Ammon's horn (tissue), 1 donor: Measurements from ENCODE around the gene ZFP92.
"Not testable (repeated sequence)": the region's sequence is repeated elsewhere in the genome, so short reads cannot be mapped to it uniquely, and the experiment has no call there.

Experiments
- DNase-seq: peaks from one replicate; pipeline ENCODE4 v3.0.0-alpha.2; 2016; ENCODE audit warnings: low spot score

Gene ZFP92, protein sequence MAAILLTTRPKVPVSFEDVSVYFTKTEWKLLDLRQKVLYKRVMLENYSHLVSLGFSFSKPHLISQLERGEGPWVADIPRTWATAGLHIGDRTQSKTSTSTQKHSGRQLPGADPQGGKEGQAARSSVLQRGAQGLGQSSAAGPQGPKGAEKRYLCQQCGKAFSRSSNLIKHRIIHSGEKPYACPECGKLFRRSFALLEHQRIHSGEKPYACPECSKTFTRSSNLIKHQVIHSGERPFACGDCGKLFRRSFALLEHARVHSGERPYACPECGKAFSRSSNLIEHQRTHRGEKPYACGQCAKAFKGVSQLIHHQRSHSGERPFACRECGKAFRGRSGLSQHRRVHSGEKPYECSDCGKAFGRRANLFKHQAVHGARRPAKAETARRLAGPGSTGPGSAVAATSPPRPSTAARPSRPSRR

DNA sequence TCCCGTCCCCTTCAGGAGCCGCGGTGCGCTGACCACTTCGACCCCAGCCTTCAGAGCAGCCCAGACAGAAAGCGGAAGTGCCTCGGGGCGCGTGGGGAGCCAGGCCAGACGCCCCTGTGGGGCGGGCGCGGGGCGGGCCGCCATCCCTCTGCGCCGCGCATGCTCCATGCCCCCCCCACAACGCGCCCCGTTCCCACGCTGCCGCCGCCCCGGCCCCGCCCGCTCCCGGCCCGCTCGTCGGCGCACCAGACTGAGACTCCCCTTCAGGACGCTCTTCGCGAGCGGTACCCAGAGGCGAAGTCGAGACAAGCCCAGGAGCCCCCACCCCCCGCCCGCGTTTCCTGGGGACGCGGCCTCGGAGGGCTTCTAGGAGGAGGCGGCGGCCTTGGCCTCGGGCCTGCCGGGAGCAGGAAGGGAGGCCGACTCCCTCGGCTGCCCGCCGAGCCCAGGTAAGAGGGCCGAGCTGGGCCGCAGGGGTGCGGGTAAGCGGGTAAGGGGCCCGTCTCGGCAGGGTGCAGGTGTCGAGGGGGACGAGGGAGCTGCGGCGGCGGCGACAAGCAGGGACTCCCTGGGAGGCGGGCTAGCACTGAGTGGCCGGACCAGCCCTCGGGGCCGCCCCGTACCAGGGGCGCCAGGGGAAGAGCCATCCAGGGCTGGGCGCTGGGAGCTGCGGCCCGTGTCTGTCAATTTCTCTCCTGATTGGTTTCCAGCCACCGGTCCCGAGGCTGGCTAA is at the start of gene ZFP92:
ZFP92 (plus strand) TSS at position 218 of the 733 bp plus-strand sequence. CDS start 6,851 bp downstream, outside the sequence.
- peak; percentile 19 for DNase-seq

DNA sequence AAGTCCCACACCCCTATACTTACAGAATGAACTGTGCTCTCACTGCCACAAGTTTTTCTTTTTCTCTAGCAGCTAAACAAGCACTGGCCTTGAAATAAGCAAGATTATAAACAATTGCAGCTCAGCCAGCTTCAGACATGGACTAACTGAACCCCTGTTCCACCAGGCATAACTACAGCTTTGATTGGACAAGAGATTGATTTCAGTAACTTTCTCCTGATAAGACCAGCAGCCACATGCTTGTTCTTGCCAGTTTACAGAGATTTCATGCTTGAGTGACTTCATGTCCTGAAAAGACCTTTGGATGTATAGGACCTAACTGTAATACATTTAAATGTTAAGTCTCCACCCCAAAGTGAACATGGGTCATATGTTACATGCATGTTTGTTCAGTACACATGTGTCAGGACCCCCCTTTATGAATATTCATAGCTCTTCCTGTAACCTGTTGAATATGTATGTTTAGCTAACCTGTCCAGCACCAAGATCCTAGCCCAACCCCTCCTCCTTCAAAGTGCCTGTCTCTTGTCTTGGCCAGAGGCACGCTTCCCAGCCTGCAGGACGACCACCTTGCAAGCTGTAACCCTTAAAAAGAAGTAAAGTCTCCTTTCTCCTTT is 49.4 kb upstream of the ZFP92 start:
- DNase-seq, result no peak

- DNase-seq, result no peak
Measured at GRCh38 chrX:153365670-153366069, 45.6 kb upstream of the ZFP92 start.

- no peak for DNase-seq
Measured at GRCh38 chrX:153366119-153366518, 45.2 kb upstream of the ZFP92 start.

DNA sequence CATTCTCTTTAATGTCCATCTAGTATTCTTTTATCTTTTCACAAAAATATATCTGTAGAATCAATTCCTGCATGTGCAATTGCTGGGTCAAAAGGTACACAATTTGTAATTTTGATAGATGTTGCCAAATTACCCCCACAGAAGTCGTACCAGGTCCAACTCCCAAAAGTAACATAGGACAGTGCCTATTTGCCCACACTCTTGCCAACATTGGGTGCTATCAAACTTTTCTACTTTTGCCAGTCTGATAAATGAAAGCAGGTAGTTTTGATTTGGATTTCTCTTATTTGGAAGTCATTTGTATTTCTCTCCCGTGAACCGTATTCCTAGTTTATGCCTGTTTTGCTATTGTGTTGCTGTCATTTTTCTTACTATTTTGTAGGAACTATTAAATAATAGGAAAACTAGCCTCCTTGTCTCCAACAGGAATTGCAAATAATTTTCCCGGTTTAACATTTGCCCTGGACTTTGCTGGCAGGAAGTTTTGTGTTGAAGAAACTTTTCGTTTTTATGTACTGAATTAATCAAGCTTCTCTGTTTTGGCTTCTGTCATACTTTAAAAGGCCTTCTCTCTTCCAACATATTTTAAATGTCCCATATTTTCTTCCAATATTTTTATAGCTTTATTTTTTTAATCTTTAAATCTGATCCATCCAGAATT is 44.3 kb upstream of the ZFP92 start:
- DNase-seq, result no peak

- no peak for DNase-seq
Measured at GRCh38 chrX:153370293-153371055, 40.8 kb upstream of the ZFP92 start.

- no peak for DNase-seq
Measured at GRCh38 chrX:153371256-153371655, 40.0 kb upstream of the ZFP92 start.

DNA sequence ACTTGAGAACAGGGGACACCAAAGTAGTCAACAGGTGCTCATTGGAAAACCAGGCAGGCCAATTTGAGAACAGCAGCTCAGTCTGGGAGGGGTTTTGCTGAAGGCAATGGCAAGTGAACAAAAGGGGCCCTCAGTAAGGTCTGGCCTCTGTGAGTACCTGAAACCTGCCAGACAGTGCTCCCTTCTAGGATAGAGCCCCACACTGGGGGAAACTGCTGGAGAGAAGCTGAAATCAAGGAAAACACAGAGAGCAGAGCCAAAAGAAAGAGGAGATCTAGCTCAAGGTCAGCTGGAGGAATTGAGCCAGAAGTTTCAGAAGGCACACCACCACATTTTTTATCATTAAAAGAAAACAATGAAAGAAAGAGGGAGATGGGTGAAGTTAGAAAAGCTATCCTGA is 38.3 kb upstream of the ZFP92 start:
- no peak for DNase-seq

GRCh38 chrX:153374426-153374825 is 36.8 kb upstream of the ZFP92 start:
- no peak for DNase-seq

DNA sequence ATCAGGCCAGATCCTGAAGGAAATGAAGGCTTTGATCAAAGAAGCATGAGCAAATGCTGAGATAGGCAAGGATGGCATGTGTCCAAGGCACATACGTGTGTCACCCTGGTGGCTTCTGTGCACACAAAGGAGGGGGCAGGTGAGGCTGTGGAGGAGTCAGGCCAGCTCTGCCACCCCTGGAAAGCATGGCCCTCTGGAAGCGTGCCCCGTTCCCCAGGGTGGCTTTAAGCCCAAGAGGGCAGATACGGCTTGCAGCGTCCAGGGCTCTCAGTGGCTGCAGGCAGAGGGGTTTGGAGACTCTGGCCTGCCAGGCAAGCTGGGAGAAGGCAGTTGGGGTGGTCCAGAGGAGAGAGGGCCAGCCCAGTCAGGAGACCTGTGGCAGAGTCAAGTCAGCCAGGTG is 35.7 kb upstream of the ZFP92 start:
- no peak for DNase-seq

DNA sequence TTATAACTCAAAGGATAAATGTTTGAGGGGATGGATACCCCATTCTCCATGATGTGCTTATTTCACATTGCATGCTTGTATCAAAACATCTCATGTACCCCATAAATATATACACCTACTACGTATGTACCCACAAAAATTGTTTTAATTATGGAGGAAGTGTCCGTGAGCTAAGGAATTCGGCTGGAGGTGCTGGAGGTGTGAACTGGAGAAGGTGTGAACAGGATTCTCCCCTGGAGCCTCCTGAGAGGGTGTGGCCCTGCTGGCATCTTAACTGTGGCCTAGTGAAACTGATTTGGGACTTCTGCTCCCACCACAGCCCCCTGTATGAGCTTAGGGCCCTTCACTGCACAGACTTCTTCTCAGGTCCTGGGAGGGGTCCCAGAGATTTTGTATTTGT is 33.5 kb upstream of the ZFP92 start:
- no peak for DNase-seq

DNA sequence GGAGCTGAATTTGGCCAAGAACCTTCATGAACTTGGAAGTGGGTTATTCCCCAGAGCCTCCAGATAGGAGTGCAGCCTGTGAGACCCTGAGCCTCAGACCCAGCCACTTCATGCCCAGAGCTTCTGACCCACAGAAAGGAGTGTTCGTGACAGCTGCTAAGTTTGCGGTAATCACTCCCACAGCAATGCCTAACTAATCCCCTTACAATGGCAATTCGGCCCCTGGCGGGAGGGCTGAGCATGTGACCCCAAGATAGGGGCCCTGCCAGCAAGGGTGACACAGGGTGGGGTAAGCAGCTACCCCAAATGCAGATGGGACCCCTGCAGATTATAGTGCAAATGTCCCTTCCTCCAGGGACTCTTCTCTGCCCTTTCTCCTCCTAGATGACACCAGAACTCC is 32.7 kb upstream of the ZFP92 start:
- no peak for DNase-seq

GRCh38 chrX:153379508-153379907 is 31.8 kb upstream of the ZFP92 start:
- no peak for DNase-seq

DNA sequence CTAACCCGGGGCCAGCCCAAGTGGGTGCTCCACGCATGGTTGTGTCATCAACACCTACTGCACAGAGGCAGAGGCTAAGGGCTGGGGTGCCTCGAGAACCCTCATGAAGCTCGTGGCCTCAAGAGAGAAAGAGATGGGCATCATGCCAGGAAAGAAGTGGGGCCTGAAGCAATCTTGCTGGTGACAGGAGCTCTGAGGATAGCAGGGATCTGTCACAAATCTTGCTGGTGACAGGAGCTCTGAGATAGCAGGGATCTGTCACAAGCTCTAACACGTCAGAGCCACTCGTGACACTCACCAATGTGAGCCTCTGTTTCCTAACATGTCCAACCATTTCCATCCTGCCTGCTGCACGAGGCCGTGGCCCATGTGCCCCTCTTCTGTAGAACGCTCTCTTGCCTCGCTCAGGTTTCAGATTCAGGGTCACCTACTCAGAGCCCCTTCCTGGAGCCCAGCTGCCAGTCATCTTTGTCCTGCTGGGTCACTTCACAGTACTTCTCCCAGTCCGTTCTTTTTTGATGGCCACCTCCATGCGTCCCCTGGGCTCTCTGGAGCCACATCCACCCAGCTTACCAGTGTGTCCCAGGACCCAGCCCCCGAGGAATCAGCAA is 31.2 kb upstream of the ZFP92 start:
- no peak for DNase-seq

GRCh38 chrX:153380691-153381090 is 30.6 kb upstream of the ZFP92 start:
- DNase-seq, result no peak

DNA sequence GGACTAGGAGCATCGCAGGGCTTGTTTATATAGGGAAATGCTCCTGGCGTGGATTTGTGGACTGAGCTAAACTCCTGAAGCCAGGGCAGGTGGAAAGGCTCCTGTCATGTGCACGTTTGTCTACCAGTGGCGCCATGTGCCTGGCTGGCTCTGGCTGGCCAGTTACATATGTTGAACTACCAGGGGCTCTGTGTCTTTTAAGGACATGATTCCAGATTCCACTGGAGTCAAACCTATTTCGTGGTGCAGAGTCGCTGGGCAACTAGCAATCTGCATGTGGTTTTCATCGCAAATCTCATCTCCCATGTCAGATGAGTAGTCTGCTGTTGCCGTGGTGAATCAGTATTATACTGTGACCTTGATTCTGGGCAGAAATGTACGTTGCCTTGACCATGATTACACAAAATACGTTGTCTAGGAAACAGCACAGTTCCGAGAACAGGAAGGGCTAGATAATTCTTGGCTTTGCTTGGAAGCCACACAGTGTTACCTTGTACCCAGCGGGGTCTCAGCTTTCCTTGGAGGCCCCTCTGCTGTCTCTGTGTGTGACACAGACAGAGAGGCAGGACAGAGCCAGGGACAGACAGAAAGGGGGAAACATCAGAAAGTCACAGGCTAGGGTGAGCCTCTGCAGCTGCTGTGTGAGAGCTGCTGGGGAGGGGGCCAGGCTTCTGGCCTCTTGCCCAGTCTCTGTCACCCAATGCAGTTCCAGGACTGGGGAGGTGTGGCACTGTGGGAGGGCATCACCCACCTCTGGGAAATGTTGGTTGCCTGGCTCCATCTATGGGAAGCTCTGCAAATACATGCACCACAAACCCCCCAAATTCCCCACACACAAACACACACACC is 29.4 kb upstream of the ZFP92 start:
- peak; percentile 57 for DNase-seq

GRCh38 chrX:153382563-153383482 is 28.4 kb upstream of the ZFP92 start:
- no peak for DNase-seq

DNA sequence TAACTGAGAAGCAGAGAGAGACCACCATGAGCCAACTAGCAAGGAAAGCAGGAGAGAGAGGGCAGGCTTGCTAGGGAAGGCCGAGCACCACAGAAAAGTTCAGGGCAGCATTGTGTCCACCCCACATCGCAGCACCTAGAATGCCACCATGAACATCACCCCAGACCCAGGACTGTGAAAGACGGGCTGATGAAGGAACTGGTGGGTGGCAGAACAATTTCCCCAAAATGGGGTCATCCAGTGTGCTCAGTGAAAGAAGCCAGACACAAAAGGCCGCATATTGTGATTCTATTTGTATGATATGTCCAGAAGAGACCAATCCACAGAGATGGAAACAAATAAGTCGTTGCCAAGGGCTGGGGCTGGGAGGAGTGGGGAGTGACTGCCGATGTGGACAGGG is 26.9 kb upstream of the ZFP92 start:
- DNase-seq, result no peak

GRCh38 chrX:153384973-153385372 is 26.3 kb upstream of the ZFP92 start:
- DNase-seq, result not testable (repeated sequence)
